Iris pigment epithelial cell (primary cell): ENCODE measurements around the gene GADD45G.

Experiments
- DNase-seq: peaks from one replicate; pipeline ENCODE4 v3.0.0-alpha.2; 2011; ENCODE audit warnings: low read depth

The GADD45G gene

GRCh38 chr9:89592963-89593726, 11.7 kb upstream of the GADD45G start:
- DNase-seq, result peak; percentile 38

DNA sequence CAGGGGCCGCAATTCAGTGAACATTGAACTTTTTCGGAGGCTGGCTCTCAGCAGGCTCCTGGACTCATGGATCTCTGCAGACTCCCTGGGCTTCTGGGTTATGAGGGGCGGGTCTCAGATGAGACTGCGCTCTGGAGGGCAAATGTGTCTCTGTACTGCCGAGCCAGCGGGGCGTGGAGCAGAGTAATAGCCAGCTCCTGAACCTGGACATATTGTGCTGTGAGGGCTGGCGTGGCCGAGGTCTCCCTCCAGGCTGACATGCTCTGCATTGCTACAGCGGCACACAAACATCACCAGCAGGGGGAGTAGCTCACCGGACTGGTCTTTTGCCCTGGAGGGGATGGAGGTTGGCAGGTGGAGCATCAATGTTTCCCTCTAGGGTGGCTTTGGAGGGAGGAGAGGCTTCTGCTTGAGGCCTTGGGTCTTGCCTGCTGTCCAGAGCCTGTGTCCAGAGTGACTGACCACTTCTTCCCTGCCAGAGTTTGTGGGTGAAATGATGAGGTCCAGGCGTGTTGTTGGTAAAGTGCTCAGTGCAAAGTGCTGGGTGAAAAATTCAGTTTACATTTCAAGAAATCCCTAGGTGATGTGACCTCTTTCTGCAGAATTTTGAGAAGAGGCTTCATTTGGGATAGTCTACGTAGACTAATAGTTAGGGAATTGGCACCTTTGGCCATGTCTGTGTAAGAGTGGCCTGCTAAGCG, 10.9 kb upstream of the GADD45G start:
- peak; percentile 36 for DNase-seq

- DNase-seq, result no peak
These were observed 9.8 kb upstream of the GADD45G start for GRCh38 chr9:89594811-89595550.

DNA sequence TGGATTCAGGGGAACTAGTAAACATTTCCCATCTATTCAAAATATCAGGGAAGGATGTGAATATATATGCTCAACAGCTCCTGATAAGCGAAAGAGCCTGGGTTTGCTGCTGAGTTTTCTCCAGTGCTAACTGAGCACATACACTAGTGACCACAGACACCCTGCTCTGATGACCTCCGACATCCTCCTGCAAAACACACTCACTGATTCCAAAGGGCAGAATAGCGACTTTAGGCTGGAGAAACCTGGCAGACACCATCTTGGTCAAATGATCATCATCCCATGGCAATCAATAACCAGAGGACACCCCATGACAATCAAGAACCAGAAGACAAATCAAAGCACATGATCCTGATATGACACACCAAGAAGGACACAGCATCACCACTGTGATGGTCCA, 9.2 kb upstream of the GADD45G start:
- DNase-seq, result no peak

- no peak for DNase-seq
These were observed 7.8 kb upstream of the GADD45G start for GRCh38 chr9:89596937-89597555.

GRCh38 chr9:89597711-89598362, 7.0 kb upstream of the GADD45G start:
- peak; percentile 57 for DNase-seq

GRCh38 chr9:89598363-89598713, 6.5 kb upstream of the GADD45G start:
- no peak for DNase-seq

DNA sequence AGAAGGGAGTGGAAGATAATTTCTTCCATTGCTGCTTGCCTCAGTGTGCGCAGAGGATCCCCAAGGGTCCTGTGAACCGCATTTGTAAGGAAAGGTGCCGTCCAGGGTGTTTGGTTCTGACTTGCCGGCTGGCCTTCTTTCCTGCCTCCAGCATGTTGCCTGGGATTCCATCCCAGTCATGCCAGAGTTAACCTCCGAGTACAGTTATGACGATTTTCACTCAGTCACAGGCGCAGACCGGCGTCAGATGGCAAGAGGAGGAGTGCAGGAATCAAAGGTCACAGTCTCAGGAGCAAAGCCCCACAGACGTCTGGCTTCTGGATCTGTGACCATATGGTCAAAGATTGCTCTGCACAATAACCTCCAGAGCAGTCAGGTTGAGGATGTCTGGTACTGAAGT, 5.9 kb upstream of the GADD45G start:
- DNase-seq, result no peak

DNA sequence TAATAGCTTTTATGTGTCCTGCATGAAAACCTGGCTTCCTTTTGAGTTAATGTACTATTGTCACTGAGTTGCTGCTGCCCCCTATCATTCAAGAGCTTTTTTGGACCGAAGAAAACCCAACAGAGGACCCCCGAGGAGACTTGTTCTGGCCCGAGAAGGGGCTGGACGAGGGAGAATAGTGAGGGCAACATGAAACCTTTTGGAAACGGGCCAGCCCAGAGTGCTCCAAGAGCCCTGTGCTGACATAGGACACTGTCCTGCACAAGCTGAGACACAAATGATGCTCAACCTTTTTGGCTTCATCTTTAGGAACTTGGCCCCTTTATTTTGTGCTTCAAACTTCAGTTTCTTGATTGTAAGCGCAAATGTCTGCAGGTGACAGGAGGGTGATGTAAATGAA, 4.0 kb upstream of the GADD45G start:
- DNase-seq, result no peak

GRCh38 chr9:89601306-89601705, 3.5 kb upstream of the GADD45G start:
- DNase-seq, result no peak

DNA sequence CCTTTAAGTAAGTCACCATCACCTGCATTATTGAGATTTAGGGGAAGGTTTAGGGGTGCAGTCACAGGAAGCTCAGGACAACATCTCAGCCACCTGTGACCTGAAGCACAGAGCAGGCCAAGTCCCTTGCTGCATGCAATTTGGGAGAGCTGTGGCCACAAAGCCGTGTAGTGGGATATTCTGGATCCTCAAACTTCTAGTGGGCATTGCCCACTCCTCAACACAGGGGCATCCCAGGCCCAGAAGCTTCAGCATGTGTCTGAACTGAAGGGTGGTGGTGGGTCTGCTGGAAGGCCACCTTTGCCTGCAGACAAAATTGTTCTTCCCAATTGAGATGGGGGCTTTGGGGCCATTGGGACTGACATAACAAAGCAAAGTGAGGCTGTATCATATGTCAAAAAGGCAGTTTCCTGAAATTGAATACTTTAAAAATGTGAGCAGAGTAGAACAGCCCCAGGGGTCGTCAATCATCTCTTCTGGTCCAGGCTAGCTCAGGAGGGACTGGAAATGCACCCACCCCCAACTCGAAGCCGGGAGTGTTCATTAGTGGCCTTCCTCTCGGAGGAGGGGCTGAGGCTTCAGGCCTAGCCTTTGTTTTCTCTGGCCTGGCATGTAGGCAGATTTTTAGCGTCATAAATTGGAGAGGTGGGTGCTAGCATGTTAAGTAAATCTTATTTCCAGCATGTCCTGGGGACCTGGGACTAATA, 2.8 kb upstream of the GADD45G start:
- DNase-seq, result no peak

DNA sequence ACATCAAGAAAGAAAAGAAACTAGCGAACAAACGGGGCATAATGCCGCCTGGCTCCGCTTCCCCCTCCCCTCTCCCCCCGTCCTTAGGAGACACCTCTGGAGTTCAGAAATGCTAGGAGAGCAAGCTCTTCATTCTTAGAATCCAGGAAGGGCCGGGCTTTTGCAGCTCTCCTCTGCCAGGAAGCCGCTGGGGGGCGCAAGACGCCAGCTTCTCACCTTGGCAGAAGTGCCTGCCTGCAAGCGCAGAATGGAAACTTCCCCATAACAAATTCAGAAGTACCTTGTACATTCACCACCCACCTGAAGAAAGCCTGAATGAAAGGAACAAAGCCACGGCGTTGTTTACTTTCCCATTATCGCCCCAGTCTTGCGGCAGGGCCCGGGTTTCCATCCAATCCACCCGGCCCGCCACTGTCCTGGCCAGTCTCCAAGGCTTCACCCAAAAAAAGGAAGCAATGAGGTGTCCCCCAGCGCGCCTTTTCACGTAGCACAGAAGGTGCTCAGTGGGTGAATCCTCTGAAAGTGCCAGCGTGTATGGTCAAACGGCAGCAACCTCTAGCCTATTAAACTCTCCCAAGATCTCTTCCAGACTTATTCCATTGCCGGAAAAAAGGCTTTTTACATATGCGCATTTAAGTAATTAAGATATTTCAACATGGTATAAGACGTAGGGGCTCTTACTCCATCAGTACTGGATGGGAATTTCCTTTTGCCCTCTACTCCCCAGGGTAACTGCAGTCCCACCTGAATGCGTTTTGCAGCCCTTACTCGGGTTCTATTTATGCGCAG, 1.6 kb upstream of the GADD45G start:
- peak; percentile 78 for DNase-seq

DNA sequence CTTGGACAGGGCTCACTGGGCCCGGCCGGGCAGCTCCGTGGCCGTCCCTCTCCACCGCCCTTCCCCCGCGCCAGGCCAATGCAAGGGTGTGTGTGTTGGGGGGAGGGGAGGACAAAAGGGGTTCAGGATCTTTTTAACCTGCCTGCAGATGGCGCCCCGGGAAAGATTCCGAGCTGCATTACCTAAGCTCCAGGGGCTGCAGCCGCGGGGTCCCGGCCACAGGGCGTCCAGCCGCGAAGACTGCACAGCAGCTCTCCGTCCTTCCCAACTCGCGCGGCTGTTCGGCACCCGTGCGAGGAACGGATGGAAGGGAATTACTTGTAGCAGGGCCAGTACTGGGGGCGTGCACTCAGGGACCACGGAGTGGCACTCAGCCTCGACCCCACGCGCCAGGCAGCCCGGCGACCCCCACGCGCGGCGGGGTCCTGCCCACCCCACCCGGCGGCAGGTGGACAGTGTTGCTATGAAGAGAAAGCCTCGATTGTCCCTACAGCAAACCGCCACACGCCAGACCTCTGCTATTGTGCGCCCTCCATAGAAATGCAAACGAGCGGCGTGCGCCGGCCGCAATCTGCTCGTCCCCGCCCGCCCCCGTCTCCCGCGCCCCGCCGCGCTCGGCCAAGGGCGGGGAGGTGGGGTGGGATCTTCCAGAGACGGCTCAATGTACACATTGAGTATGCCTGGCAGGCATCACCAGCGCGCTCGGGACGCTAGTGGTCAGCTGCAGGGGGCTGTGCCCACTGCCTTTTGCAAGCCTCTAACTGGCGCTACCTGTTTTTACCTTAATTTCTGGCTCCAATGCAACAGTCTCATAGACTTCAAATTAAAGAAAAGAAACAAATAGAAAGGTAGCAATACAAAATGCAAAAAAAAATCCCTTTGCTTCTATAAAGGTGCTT, 796 bp upstream of the GADD45G start:
- DNase-seq, result peak; percentile 40

DNA sequence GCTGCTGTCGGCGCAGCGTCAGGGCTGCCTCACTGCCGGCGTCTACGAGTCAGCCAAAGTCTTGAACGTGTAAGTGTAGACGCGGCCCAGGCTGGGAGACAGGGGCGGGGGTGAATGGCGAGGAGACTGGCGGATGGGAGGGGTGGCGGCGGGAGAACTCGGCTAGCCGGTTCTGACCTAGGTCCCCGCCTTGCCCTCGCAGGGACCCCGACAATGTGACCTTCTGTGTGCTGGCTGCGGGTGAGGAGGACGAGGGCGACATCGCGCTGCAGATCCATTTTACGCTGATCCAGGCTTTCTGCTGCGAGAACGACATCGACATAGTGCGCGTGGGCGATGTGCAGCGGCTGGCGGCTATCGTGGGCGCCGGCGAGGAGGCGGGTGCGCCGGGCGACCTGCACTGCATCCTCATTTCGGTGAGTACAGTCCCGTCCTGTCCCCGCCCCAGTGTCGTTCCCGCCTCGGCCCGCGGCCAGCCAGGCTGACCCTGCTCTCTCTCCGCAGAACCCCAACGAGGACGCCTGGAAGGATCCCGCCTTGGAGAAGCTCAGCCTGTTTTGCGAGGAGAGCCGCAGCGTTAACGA, 745 bp downstream of the GADD45G start:
- DNase-seq, result peak; percentile 70

GRCh38 chr9:89606049-89606623, 1.3 kb downstream of the GADD45G start:
- DNase-seq, result peak; percentile 83

DNA sequence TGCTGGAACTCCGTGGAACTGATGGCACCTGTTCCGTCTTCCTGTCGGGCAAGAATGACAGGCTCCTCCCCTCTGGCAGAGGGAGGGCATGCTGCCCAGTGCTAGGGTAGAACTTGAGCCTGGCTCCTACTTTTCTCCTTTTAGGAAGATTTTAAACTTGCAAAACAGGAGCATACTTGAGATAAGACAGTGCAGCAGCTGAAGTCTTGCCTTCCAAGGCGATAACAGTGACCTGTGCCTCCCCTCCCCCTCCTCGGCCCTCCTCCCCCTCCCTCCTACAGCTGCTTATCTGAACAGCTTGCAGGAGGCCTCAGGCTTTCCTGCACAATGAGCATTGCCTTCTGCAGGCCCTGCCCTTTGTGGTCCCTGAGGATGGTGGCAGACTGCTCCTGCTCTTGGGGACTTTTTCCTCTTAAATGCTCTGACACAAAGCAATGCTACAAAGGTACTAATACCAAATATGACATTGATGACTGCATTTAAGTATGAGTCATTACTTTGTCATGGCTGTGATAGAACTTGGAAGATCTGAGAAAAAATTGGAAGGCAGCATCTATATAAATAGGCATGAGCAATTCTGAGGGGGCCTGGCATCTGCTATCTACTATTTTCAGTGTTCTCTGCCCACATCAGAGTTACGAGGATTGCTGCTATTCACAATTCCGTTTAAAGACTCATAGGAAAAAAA, 2.0 kb downstream of the GADD45G start:
- peak; percentile 14 for DNase-seq

GRCh38 chr9:89608641-89609335, 4.0 kb downstream of the GADD45G start:
- no peak for DNase-seq
